Epithelial cell of esophagus (primary cell): Measurements from ENCODE around the gene POLR1D.

ENCODE experiments used
- DNase-seq: peaks from one replicate; pipeline ENCODE4 v3.0.0; 2010; ENCODE audit warnings: low read depth
- H3K4me3 ChIP-seq: 2 replicates; pipeline ENCODE4 v1.5.1; 2011; ENCODE audit warnings: mild to moderate bottlenecking, low read length, control low read depth
- TF ChIP-seq, protein P1 (sequence below): IDR thresholded peaks from 2 replicates; pipeline ENCODE4 v1.5.1; 2011; ENCODE audit warnings: low read depth, mild to moderate bottlenecking, low read length, control low read depth, inconsistent platforms; ENCODE audit not compliant: insufficient read depth; ENCODE audit errors: missing control alignments

Gene POLR1D

DNA sequence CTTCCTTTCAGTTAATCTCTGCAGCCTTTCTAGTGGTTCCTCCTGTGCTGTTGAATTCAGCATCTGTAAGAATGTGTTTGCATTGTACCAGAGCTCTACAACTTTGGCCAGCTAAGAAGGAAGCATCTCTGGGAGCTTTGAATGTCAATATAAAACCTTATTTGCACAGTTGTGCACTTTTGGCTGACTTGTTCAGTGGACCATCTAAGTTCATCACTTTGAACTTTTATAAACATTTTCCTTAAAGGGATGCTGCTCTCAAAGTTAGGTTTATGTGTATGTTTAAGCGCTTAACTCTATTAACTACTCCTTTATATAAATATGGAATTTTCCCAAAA is 15.6 kb downstream of the POLR1D start:
- no peak for DNase-seq

DNA sequence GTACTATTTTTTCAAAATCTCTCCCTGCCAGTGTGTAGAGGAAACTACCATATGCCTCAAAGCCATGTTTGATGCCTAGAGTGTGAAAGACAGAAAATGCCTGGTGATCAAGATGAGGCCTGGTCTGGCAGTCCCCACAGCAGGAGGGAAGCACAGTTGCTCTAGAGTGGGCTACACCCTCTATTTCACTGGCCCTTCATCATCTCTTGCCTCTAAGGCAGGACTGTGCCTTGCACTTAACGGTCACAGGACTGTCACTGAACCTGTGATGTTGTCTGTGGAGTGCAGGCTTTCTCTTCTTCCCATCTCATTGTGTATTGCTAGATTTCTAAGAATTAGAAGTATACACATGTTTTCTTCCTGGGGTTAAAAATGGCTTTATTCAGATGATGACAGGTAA is 16.3 kb downstream of the POLR1D start:
- no peak for DNase-seq
- TF ChIP-seq, protein P1, sequence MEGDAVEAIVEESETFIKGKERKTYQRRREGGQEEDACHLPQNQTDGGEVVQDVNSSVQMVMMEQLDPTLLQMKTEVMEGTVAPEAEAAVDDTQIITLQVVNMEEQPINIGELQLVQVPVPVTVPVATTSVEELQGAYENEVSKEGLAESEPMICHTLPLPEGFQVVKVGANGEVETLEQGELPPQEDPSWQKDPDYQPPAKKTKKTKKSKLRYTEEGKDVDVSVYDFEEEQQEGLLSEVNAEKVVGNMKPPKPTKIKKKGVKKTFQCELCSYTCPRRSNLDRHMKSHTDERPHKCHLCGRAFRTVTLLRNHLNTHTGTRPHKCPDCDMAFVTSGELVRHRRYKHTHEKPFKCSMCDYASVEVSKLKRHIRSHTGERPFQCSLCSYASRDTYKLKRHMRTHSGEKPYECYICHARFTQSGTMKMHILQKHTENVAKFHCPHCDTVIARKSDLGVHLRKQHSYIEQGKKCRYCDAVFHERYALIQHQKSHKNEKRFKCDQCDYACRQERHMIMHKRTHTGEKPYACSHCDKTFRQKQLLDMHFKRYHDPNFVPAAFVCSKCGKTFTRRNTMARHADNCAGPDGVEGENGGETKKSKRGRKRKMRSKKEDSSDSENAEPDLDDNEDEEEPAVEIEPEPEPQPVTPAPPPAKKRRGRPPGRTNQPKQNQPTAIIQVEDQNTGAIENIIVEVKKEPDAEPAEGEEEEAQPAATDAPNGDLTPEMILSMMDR, result no peak
- H3K4me3 ChIP-seq, result no peak overlapping the region

More for the DNA sequence above, 15.6 kb downstream of the POLR1D start:
- TF ChIP-seq, protein P1, result no peak
- H3K4me3 ChIP-seq, result no peak overlapping the region

DNA sequence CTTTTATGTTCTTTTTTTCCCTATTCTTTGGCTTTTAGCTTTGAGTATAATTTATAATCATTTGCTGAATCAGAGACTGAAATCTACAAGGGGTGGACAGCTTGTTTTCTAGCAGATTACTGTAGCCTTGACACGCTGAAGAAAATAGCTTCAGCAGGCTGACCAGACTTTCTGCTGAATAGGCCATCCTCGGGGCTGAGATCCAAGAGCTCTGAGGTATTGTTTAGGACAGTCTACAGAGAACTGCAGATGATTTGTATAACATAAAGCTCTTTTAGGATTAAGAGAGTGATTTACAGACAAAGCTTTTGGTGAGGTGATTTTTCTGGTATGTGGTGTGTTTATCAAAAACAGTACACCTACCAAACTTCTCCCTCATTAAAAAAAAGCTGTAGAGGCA is 16.8 kb downstream of the POLR1D start:
- no peak overlapping the region for H3K4me3 ChIP-seq
- TF ChIP-seq, protein P1, result no peak
- peak; percentile 35 for DNase-seq

GRCh38 chr13:27639186-27639585 is 17.5 kb downstream of the POLR1D start:
- TF ChIP-seq, protein P1, result no peak
- no peak for DNase-seq
- no peak overlapping the region for H3K4me3 ChIP-seq

DNA sequence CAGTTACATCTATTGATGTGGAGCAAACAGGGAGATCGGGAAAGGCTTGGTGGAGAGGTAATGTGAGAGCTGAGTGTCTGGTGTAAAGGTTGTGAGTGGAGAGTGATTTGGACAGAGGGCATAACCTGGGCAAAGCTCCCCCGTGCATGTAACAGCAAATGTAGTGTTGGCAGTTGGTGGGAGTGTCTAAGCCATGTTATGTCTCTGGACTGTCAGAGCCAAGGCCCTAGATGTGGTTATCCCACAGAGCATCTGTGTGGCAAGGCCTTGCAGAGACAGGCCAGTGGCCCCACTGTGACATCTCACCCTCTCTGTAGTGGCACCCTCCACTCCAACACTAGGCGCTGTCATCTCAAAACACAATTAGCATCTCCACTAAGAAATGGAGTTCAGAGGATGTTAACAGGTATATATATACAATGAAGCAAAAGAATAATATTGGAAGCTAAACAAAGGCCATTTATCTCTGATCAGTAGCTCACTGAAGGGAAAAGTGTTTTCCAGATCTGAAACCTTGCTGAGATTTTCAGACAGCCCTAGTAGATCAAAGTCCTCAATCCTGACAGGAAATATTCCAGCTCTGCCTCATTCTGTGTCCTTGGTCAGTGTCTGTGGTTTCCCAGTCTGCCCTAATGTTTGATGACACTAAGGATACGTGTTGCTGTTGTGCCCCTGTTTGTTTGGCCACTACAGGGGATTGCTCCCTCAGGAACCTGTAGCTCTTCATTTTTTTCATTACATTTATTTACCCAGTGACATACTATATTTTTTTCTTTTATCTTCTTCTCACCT is 20.2 kb downstream of the POLR1D start:
- no peak for DNase-seq
- TF ChIP-seq, protein P1, result no peak
- H3K4me3 ChIP-seq, result no peak overlapping the region

- TF ChIP-seq, protein P1, result no peak
- no peak overlapping the region for H3K4me3 ChIP-seq
- peak; percentile 64 for DNase-seq
Measured at GRCh38 chr13:27643334-27644132, 21.8 kb downstream of the POLR1D start.

DNA sequence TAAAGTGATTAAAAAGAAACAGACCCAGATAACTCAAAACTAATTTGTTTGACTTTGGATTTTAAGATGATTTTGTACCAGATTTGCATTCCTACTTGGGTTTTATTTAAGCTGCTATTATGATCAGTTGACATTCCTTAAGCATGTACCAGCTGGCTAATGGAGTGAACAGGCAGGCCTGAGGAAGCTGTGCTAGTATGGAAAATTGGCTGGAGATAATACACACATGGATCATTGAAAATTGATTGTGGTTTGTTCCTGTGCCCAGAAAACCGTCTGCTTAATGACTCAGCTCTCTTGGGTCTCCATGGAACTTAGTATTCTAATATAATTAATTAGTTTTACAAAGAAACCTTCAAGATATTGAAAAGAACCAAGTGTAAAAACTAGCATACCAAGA is 22.6 kb downstream of the POLR1D start:
- H3K4me3 ChIP-seq, result no peak overlapping the region
- TF ChIP-seq, protein P1, result no peak
- peak; percentile 77 for DNase-seq
